SK-N-SH treated with all-trans-retinoic acid at 6 μM for 48 hours (cell line): ENCODE data around the gene PGLYRP2.
"Not testable (repeated sequence)": the region's sequence is repeated elsewhere in the genome, so short reads cannot be mapped to it uniquely, and the experiment has no call there.

Experiments
- ARNTL ChIP-seq: fragments of 450-650 bp; formaldehyde crosslinking; IDR thresholded peaks from 2 replicates; pipeline ENCODE4 v1.5.0; 2020; ENCODE audit warnings: low read depth, mild to moderate bottlenecking, moderate library complexity, borderline replicate concordance
- CREB5 ChIP-seq: fragments of 250-450 bp; sonication (Bioruptor Pico); IDR thresholded peaks from 2 replicates; pipeline ENCODE4 v1.5.1; 2020; ENCODE audit warnings: low read depth, mild to moderate bottlenecking, moderate library complexity
- CSDC2 ChIP-seq: fragments of 250-450 bp; sonication (Bioruptor Pico); IDR thresholded peaks from 2 replicates; pipeline ENCODE4 v1.5.0; 2020; ENCODE audit warnings: mild to moderate bottlenecking, moderate library complexity
- ESRRG ChIP-seq: fragments of 250-450 bp; sonication (Bioruptor Pico); IDR thresholded peaks from 2 replicates; pipeline ENCODE4 v1.6.1; 2021; ENCODE audit warnings: mild to moderate bottlenecking
- ISL1 ChIP-seq: fragments of 250-450 bp; sonication (Bioruptor Pico); IDR thresholded peaks from 2 replicates; pipeline ENCODE4 v2.1.2; 2022; ENCODE audit warnings: mild to moderate bottlenecking, moderate library complexity
- PATZ1 ChIP-seq: fragments of 250-450 bp; sonication (Bioruptor Pico); IDR thresholded peaks from 2 replicates; pipeline ENCODE4 v1.8.0; 2020; ENCODE audit warnings: mild to moderate bottlenecking, moderate library complexity, borderline replicate concordance
- RARB ChIP-seq: fragments of 250-450 bp; sonication (Bioruptor Pico); IDR thresholded peaks from 2 replicates; pipeline ENCODE4 v1.8.0; 2021; ENCODE audit warnings: mild to moderate bottlenecking, moderate library complexity
- SNAI2 ChIP-seq: fragments of 250-450 bp; sonication (Bioruptor Pico); IDR thresholded peaks from 2 replicates; pipeline ENCODE4 v1.5.0; 2020; ENCODE audit warnings: mild to moderate bottlenecking, moderate library complexity
- TCF4 ChIP-seq: fragments of 250-450 bp; sonication (Bioruptor Pico); IDR thresholded peaks from 2 replicates; pipeline ENCODE4 v1.8.0; 2021; ENCODE audit warnings: mild to moderate bottlenecking, moderate library complexity, borderline replicate concordance
- TOX ChIP-seq: fragments of 250-450 bp; sonication (Bioruptor Pico); IDR thresholded peaks from 2 replicates; pipeline ENCODE4 v1.8.0; 2021; ENCODE audit warnings: mild to moderate bottlenecking, moderate library complexity, borderline replicate concordance
- ZC3H10 ChIP-seq: fragments of 250-450 bp; sonication (Bioruptor Pico); IDR thresholded peaks from 2 replicates; pipeline ENCODE4 v1.5.1; 2021; ENCODE audit warnings: mild to moderate bottlenecking, moderate library complexity
- ZFP30 ChIP-seq: fragments of 450-650 bp; formaldehyde crosslinking; IDR thresholded peaks from 2 replicates; pipeline ENCODE4 v1.5.0; 2022; ENCODE audit warnings: mild to moderate bottlenecking, moderate library complexity
- ZNF70 ChIP-seq: fragments of 450-650 bp; formaldehyde crosslinking; IDR thresholded peaks from 2 replicates; pipeline ENCODE4 v1.5.0; 2020; ENCODE audit warnings: mild to moderate bottlenecking, moderate library complexity
- ZNF8 ChIP-seq: fragments of 450-650 bp; formaldehyde crosslinking; IDR thresholded peaks from 2 replicates; pipeline ENCODE4 v1.5.0; 2020; ENCODE audit warnings: mild to moderate bottlenecking, moderate library complexity

GRCh38 chr19:15515227-15515625 is 35.9 kb upstream of the PGLYRP2 start:
- TF ChIP-seq PATZ1 (CRISPR knock-in tag); ESRRG (CRISPR knock-in tag); ARNTL; ISL1 (CRISPR knock-in tag); ZFP30; CSDC2 (CRISPR knock-in tag); CREB5; RARB (CRISPR knock-in tag); ZNF70 (CRISPR knock-in tag); SNAI2 (CRISPR knock-in tag); ZC3H10; TOX (CRISPR knock-in tag); TCF4 (CRISPR knock-in tag); ZNF8 (CRISPR knock-in tag): not testable (repeated sequence)
